Sigmoid colon (tissue), 3 donors: Measurements from ENCODE around the gene SLC25A51.

ENCODE experiments used
- CTCF ChIP-seq, 4 experiments: fragments of 450-650 bp in 3 of 4; fragments of 200-600 bp in 1 of 4; IDR thresholded peaks; one replicate each; pipeline ENCODE4 v1.5.1; 2016 to 2019; ENCODE audit warnings: antibody characterized with exemption in 4 of 4, mild to moderate bottlenecking in 3 of 4, moderate library complexity in 2 of 4
- POLR2A ChIP-seq, 2 donors: fragments of 450-650 bp; IDR thresholded peaks; one replicate each; pipeline ENCODE4 v1.6.1; 2016; ENCODE audit warnings: antibody characterized with exemption in 2 of 2, mild to moderate bottlenecking in 2 of 2, moderate library complexity in 2 of 2

- no peak for TF ChIP-seq CTCF (IDR thresholded peaks at IDR 0.05)
- TF ChIP-seq POLR2A (IDR thresholded peaks at IDR 0.05): no peak
Observed at GRCh38 chr9:37947471-37947870, 43.5 kb upstream of the SLC25A51 start.
